Measurements from ENCODE around the gene EDEM2.
A peak's percentile ranks its signal among the peaks of the same experiment; 100 is the strongest.
"Not testable (repeated sequence)": the region's sequence is repeated elsewhere in the genome, so short reads cannot be mapped to it uniquely, and the experiment has no call there.

The EDEM2 gene

GRCh38 chr20:35122756-35123405, 24.3 kb downstream of the EDEM2 start:
- DNase-seq, result no peak

GRCh38 chr20:35121186-35121585, 25.9 kb downstream of the EDEM2 start:
- no peak for DNase-seq

- DNase-seq, result peak; percentile 41
Observed at GRCh38 chr20:35120012-35120701, 27.0 kb downstream of the EDEM2 start.

- no peak for DNase-seq
Observed at GRCh38 chr20:35117629-35118028, 29.5 kb downstream of the EDEM2 start.

- peak; percentile 21 for DNase-seq
Observed at GRCh38 chr20:35117196-35117595, 29.9 kb downstream of the EDEM2 start.

GRCh38 chr20:35116258-35116657, 30.9 kb downstream of the EDEM2 start:
- DNase-seq, result no peak

- no peak for DNase-seq
Observed at GRCh38 chr20:35115606-35116005, 31.5 kb downstream of the EDEM2 start.

- DNase-seq, result not testable (repeated sequence)
Observed at GRCh38 chr20:35112276-35112675, 34.9 kb downstream of the EDEM2 start.

GRCh38 chr20:35111141-35111888, 35.8 kb downstream of the EDEM2 start:
- DNase-seq, result no peak

- no peak for DNase-seq
Observed at GRCh38 chr20:35108921-35109320, 38.2 kb downstream of the EDEM2 start.

GRCh38 chr20:35106827-35107380, 40.2 kb downstream of the EDEM2 start:
- no peak for DNase-seq

- DNase-seq, result no peak
Observed at GRCh38 chr20:35104685-35105295, 42.3 kb downstream of the EDEM2 start.

GRCh38 chr20:35101620-35102019, 45.5 kb downstream of the EDEM2 start:
- DNase-seq, result no peak

- peak; percentile 67 for DNase-seq
Observed at GRCh38 chr20:35093267-35093884, 53.8 kb downstream of the EDEM2 start.

GRCh38 chr20:35092524-35093266, 54.4 kb downstream of the EDEM2 start, which contains the start of gene TRPC4AP:
Gene TRPC4AP, minus strand, starts transcription at chr20:35092807. Its CDS starts 26 bp downstream, at chr20:35092781.
- DNase-seq, result peak; percentile 90

- DNase-seq, result no peak
Observed at GRCh38 chr20:35091816-35092523, 55.2 kb downstream of the EDEM2 start.

- DNase-seq, result no peak
Observed at GRCh38 chr20:35088231-35089145, 58.6 kb downstream of the EDEM2 start.

- DNase-seq, result no peak
Observed at GRCh38 chr20:35087791-35088190, 59.3 kb downstream of the EDEM2 start.

GRCh38 chr20:35087355-35087754, 59.8 kb downstream of the EDEM2 start:
- DNase-seq, result no peak

Data from activated CD4-positive, alpha-beta T cell treated with anti-CD3 and anti-CD28 coated beads, Interleukin-2, amount 50 U/mL, for 16 hours (primary cell).